Measurements from ENCODE around the gene PSMG1. TPM values are rescaled to one million over a fixed set of nuclear protein-coding genes. Genes with fewer than 3 reads are reported as not detected.
"Not testable (repeated sequence)": the region's sequence is repeated elsewhere in the genome, so short reads cannot be mapped to it uniquely, and the experiment has no call there.

PSMG1 gene
- total and polyA plus RNA-seq, 5 donors from 2014 or later: 15.6 to 52.0 (median 46.3) TPM

- H3K4me1 ChIP-seq (ENCODE audit: control insufficient read depth, insufficient read depth, low read length, poor library complexity, severe bottlenecking): no peaks in the 10 kb centered on the region
- DNase-seq: no peak
- Mint-ChIP-seq H3K4me3 (no peak overlapping the region), H3K9me3 (peaks cover 0 to 25% (median 7%) of the 10 kb centered on the region in 7 donors), H3K27me3 (peaks cover 4% of the 10 kb centered on the region), H3K4me1 (peaks cover 0 to 1% (median 0%) of the 10 kb centered on the region in 4 donors), H3K36me3 (peaks cover 4% of the 10 kb centered on the region), H3K27ac (no peak overlapping the region)
- H3K27me3 ChIP-seq (ENCODE audit: control insufficient read depth, insufficient read depth, low read length): peaks cover 6% of the 10 kb centered on the region
- no peak for ATAC-seq (ENCODE audit: low read depth in 2 of 2)
- H3K36me3 ChIP-seq (ENCODE audit: control insufficient read depth, insufficient read depth, low read length): no peaks in the 10 kb centered on the region
- no peak overlapping the region for H3K27ac ChIP-seq (ENCODE audit: insufficient read depth, low read length, poor library complexity, severe bottlenecking)
- H3K4me3 ChIP-seq (ENCODE audit: low read depth, low read length): no peak overlapping the region
- peaks cover 9 to 16% of the 10 kb centered on the region in 2 experiments for H3K9me3 ChIP-seq (ENCODE audit: control insufficient read depth in 2 of 2, low read length in 2 of 2)
Measured at GRCh38 chr21:39164523-39164922, 18.7 kb downstream of the PSMG1 start.

GRCh38 chr21:39161064-39161463, 22.2 kb downstream of the PSMG1 start:
- H3K27ac Mint-ChIP-seq: no peak overlapping the region
- H3K9me3 Mint-ChIP-seq: peaks cover 0 to 25% (median 6%) of the 10 kb centered on the region in 7 donors
- ATAC-seq (ENCODE audit: low read depth in 2 of 2) (no peak), DNase-seq (no peak)
- Histone ChIP-seq H3K9me3 (ENCODE audit: control insufficient read depth in 2 of 2, low read length in 2 of 2) (peaks cover 9 to 16% of the 10 kb centered on the region in 2 experiments), H3K36me3 (ENCODE audit: control insufficient read depth, insufficient read depth, low read length) (no peaks in the 10 kb centered on the region), H3K4me3 (ENCODE audit: low read depth, low read length) (no peak overlapping the region), H3K4me1 (ENCODE audit: control insufficient read depth, insufficient read depth, low read length, poor library complexity, severe bottlenecking) (no peaks in the 10 kb centered on the region), H3K27ac (ENCODE audit: insufficient read depth, low read length, poor library complexity, severe bottlenecking) (no peak overlapping the region), H3K27me3 (ENCODE audit: control insufficient read depth, insufficient read depth, low read length) (peaks cover 6% of the 10 kb centered on the region)
- H3K4me3 Mint-ChIP-seq: no peak overlapping the region
- no peaks in the 10 kb centered on the region for H3K36me3 Mint-ChIP-seq
- peaks cover 0 to 4% (median 0%) of the 10 kb centered on the region in 4 donors for H3K4me1 Mint-ChIP-seq
- H3K27me3 Mint-ChIP-seq: peaks cover 10% of the 10 kb centered on the region

GRCh38 chr21:39159342-39160063, 23.7 kb downstream of the PSMG1 start:
- H3K27ac ChIP-seq (ENCODE audit: insufficient read depth, low read length, poor library complexity, severe bottlenecking): no peak overlapping the region
- ATAC-seq (ENCODE audit: low read depth in 2 of 2): no peak
- H3K4me3 ChIP-seq (ENCODE audit: low read depth, low read length): no peak overlapping the region
- Mint-ChIP-seq H3K4me1 (peaks cover 0 to 4% (median 0%) of the 10 kb centered on the region in 4 donors), H3K27ac (no peak overlapping the region), H3K36me3 (no peaks in the 10 kb centered on the region), H3K4me3 (no peak overlapping the region), H3K9me3 (peaks cover 0 to 12% (median 3%) of the 10 kb centered on the region in 7 donors), H3K27me3 (peaks cover 6% of the 10 kb centered on the region)
- peaks cover 4 to 9% of the 10 kb centered on the region in 2 experiments for H3K9me3 ChIP-seq (ENCODE audit: control insufficient read depth in 2 of 2, low read length in 2 of 2)
- DNase-seq: no peak
- H3K4me1 ChIP-seq (ENCODE audit: control insufficient read depth, insufficient read depth, low read length, poor library complexity, severe bottlenecking): no peaks in the 10 kb centered on the region
- peaks cover 2% of the 10 kb centered on the region for H3K27me3 ChIP-seq (ENCODE audit: control insufficient read depth, insufficient read depth, low read length)
- H3K36me3 ChIP-seq (ENCODE audit: control insufficient read depth, insufficient read depth, low read length): no peaks in the 10 kb centered on the region

GRCh38 chr21:39157241-39157640, 26.0 kb downstream of the PSMG1 start:
- not testable (repeated sequence) for H3K27me3 ChIP-seq (ENCODE audit: control insufficient read depth, insufficient read depth, low read length); H3K27ac Mint-ChIP-seq; H3K4me1 ChIP-seq (ENCODE audit: control insufficient read depth, insufficient read depth, low read length, poor library complexity, severe bottlenecking); H3K4me3 Mint-ChIP-seq; H3K4me3 ChIP-seq (ENCODE audit: low read depth, low read length); H3K4me1 Mint-ChIP-seq; H3K36me3 ChIP-seq (ENCODE audit: control insufficient read depth, insufficient read depth, low read length); H3K36me3 Mint-ChIP-seq; H3K9me3 ChIP-seq (ENCODE audit: control insufficient read depth in 2 of 2, low read length in 2 of 2); DNase-seq; H3K27ac ChIP-seq (ENCODE audit: insufficient read depth, low read length, poor library complexity, severe bottlenecking); H3K9me3 Mint-ChIP-seq; ATAC-seq (ENCODE audit: low read depth in 2 of 2)
- H3K27me3 Mint-ChIP-seq: peaks cover 11% of the 10 kb centered on the region

GRCh38 chr21:39156024-39156423, 27.2 kb downstream of the PSMG1 start:
- Mint-ChIP-seq H3K27ac (no peak overlapping the region), H3K4me3 (no peak overlapping the region), H3K9me3 (peaks cover 0 to 4% (median 0%) of the 10 kb centered on the region in 7 donors), H3K36me3 (no peaks in the 10 kb centered on the region), H3K4me1 (peaks cover 0 to 2% (median 0%) of the 10 kb centered on the region in 4 donors), H3K27me3 (peaks cover 11% of the 10 kb centered on the region)
- H3K4me3 ChIP-seq (ENCODE audit: low read depth, low read length): no peak overlapping the region
- no peaks in the 10 kb centered on the region for H3K4me1 ChIP-seq (ENCODE audit: control insufficient read depth, insufficient read depth, low read length, poor library complexity, severe bottlenecking)
- H3K36me3 ChIP-seq (ENCODE audit: control insufficient read depth, insufficient read depth, low read length): no peaks in the 10 kb centered on the region
- H3K9me3 ChIP-seq (ENCODE audit: control insufficient read depth in 2 of 2, low read length in 2 of 2): no peaks in the 10 kb centered on the region
- no peak for DNase-seq
- peaks cover 3% of the 10 kb centered on the region for H3K27me3 ChIP-seq (ENCODE audit: control insufficient read depth, insufficient read depth, low read length)
- no peak for ATAC-seq (ENCODE audit: low read depth in 2 of 2)
- H3K27ac ChIP-seq (ENCODE audit: insufficient read depth, low read length, poor library complexity, severe bottlenecking): no peak overlapping the region

GRCh38 chr21:39155578-39155977, 27.7 kb downstream of the PSMG1 start:
- H3K27ac ChIP-seq (ENCODE audit: insufficient read depth, low read length, poor library complexity, severe bottlenecking): no peak overlapping the region
- Mint-ChIP-seq H3K36me3 (no peaks in the 10 kb centered on the region), H3K4me3 (no peak overlapping the region), H3K27ac (no peak overlapping the region), H3K9me3 (peaks cover 0 to 4% (median 0%) of the 10 kb centered on the region in 7 donors), H3K27me3 (peaks cover 13% of the 10 kb centered on the region), H3K4me1 (peaks cover 0 to 2% (median 0%) of the 10 kb centered on the region in 4 donors)
- peaks cover 3% of the 10 kb centered on the region for H3K27me3 ChIP-seq (ENCODE audit: control insufficient read depth, insufficient read depth, low read length)
- no peak for DNase-seq
- no peaks in the 10 kb centered on the region for H3K4me1 ChIP-seq (ENCODE audit: control insufficient read depth, insufficient read depth, low read length, poor library complexity, severe bottlenecking)
- H3K9me3 ChIP-seq (ENCODE audit: control insufficient read depth in 2 of 2, low read length in 2 of 2): no peaks in the 10 kb centered on the region
- ATAC-seq (ENCODE audit: low read depth in 2 of 2): no peak
- H3K36me3 ChIP-seq (ENCODE audit: control insufficient read depth, insufficient read depth, low read length): no peaks in the 10 kb centered on the region
- H3K4me3 ChIP-seq (ENCODE audit: low read depth, low read length): no peak overlapping the region

- Histone ChIP-seq H3K9me3 (ENCODE audit: control insufficient read depth in 2 of 2, low read length in 2 of 2) (no peaks in the 10 kb centered on the region), H3K36me3 (ENCODE audit: control insufficient read depth, insufficient read depth, low read length) (no peaks in the 10 kb centered on the region), H3K4me3 (ENCODE audit: low read depth, low read length) (no peak overlapping the region), H3K27me3 (ENCODE audit: control insufficient read depth, insufficient read depth, low read length) (peaks cover 3% of the 10 kb centered on the region), H3K4me1 (ENCODE audit: control insufficient read depth, insufficient read depth, low read length, poor library complexity, severe bottlenecking) (no peaks in the 10 kb centered on the region), H3K27ac (ENCODE audit: insufficient read depth, low read length, poor library complexity, severe bottlenecking) (no peak overlapping the region)
- peaks cover 0 to 4% (median 0%) of the 10 kb centered on the region in 7 donors for H3K9me3 Mint-ChIP-seq
- H3K27me3 Mint-ChIP-seq: peaks cover 17% of the 10 kb centered on the region
- no peak for ATAC-seq (ENCODE audit: low read depth in 2 of 2)
- no peak overlapping the region for H3K27ac Mint-ChIP-seq
- no peaks in the 10 kb centered on the region for H3K36me3 Mint-ChIP-seq
- no peak overlapping the region for H3K4me3 Mint-ChIP-seq
- DNase-seq: no peak
- peaks cover 0 to under 1% (median 0%) of the 10 kb centered on the region in 4 donors for H3K4me1 Mint-ChIP-seq
Measured at GRCh38 chr21:39153842-39154241, 29.4 kb downstream of the PSMG1 start.

- Mint-ChIP-seq H3K36me3 (no peaks in the 10 kb centered on the region), H3K9me3 (peaks cover 0 to 4% (median 0%) of the 10 kb centered on the region in 7 donors), H3K4me1 (no peaks in the 10 kb centered on the region), H3K27ac (no peak overlapping the region), H3K27me3 (peaks cover 21% of the 10 kb centered on the region), H3K4me3 (no peak overlapping the region)
- Histone ChIP-seq H3K4me1 (ENCODE audit: control insufficient read depth, insufficient read depth, low read length, poor library complexity, severe bottlenecking) (no peaks in the 10 kb centered on the region), H3K27ac (ENCODE audit: insufficient read depth, low read length, poor library complexity, severe bottlenecking) (no peak overlapping the region), H3K4me3 (ENCODE audit: low read depth, low read length) (no peak overlapping the region), H3K27me3 (ENCODE audit: control insufficient read depth, insufficient read depth, low read length) (peaks cover 3% of the 10 kb centered on the region), H3K36me3 (ENCODE audit: control insufficient read depth, insufficient read depth, low read length) (no peaks in the 10 kb centered on the region), H3K9me3 (ENCODE audit: control insufficient read depth in 2 of 2, low read length in 2 of 2) (no peaks in the 10 kb centered on the region)
- ATAC-seq (ENCODE audit: low read depth in 2 of 2) (no peak), DNase-seq (peak in 1 of 3 donors; percentile 5)
Measured at GRCh38 chr21:39153373-39153772, 29.9 kb downstream of the PSMG1 start.

Data from CD4-positive, CD25-positive, alpha-beta regulatory T cell (primary cell).